GM21390 (cell line): ENCODE measurements around the gene ZDHHC1.
"Not testable (repeated sequence)": the region's sequence is repeated elsewhere in the genome, so short reads cannot be mapped to it uniquely, and the experiment has no call there.

Experiments used
- ATAC-seq: cut with Tn5 transposase; IDR thresholded peaks from one replicate; pipeline ENCODE4 v1.9.1; 2021; ENCODE audit not compliant: unreplicated experiment

Gene ZDHHC1

DNA sequence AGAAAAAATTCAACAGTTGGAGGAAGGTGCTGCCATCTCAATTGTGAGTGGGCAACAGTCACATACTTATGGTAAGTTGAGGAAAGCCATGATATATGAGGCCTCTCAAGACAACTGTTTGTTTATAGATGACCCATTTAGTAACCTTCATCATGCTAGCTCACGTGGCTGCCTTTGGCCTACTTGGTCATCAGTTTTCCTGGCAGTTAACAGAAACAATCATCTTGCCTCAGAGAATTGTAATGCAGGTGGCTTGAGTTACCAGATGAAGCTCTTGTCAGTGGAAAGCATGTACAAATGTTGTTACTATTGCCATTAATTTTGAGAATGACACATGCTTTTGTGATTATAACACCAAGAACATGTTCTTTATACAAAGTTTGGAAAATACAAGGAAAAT, 37.6 kb downstream of the ZDHHC1 start:
- ATAC-seq, result no peak

DNA sequence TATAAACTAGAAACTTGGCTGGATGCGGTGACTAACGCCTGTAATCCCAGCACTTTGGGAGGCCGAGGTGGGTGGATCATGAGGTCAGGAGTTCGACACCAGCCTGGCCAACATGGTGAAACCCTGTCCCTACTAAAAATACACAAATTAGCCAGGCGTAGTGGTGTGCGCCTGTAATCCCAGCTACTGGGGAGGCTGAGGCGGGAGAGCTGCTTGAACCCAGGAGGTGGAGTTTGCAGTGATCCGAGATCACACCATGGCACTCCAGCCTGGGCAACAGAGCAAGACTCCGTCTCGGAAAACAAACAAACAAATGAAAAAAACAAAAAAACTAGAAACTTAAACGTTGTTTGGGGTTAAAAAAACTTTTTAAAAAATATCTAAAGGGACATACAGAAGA, 40.3 kb downstream of the ZDHHC1 start:
- ATAC-seq, result not testable (repeated sequence)

DNA sequence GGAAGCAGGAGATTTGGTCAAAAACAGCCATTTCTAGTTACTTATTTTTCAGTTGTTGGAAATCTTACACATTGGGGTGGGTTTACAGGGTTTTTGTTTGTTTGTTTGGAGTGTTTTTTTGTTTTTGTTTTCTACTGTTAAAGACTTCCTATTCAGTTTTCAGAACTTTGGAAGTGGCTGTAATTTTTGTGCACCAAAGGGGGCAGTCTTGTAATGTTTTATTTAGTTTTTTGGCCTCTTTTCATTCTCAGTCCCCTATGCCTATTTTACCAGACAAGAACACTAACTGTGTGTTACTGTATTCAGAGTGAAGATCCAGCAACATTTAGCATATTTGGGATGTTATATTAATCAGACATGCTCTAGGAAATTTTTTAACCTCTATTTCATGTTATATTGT, 43.6 kb downstream of the ZDHHC1 start:
- no peak for ATAC-seq

DNA sequence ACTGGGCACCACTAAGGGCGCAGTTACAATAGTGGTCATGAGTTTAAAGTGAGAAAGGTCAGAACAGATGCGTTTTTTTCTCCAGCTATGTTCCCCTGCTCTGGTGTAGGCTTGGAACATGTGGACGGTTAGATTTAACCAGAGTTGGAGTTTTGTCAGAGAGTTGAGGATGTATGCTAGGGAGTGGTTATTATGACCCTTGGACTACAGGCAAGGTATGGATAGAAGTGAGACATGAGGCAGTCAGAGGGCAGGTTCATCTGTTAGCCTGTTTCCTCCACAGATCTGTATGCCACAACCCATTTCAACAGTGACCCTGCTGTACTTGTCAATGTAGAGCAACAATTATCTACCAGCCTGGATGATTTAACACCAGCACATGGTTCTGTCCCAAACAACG, 45.6 kb downstream of the ZDHHC1 start:
- no peak for ATAC-seq

DNA sequence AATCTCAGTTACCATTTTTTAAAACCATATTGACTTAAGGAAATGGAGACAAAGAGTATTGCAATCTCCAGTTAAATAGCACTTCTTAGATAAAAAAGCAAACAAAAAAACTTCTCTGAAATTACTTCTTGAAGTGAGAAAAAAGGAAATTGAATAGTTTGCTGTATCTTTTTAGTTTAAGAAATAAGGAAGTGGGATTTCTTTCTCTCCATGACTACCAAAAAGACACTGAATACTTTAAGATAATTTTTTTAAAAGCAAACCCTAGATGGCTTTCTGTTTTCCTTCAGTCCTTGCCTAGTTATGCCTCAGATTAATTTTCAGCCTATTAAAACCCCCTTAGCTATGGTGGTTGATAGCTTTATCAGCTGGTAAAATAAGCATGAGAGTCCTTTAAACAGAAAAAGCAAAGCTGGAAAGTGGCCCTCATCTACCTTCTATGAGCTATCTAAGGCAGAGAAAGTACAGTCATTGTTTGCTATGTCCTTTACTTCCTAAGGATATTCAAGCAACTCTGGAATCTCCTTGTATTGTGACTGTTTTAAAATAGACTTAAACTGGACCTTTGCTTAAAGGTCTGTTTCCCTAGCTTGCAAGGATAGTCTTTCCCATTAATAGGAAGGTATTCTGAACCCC, 51.6 kb downstream of the ZDHHC1 start:
- no peak for ATAC-seq

DNA sequence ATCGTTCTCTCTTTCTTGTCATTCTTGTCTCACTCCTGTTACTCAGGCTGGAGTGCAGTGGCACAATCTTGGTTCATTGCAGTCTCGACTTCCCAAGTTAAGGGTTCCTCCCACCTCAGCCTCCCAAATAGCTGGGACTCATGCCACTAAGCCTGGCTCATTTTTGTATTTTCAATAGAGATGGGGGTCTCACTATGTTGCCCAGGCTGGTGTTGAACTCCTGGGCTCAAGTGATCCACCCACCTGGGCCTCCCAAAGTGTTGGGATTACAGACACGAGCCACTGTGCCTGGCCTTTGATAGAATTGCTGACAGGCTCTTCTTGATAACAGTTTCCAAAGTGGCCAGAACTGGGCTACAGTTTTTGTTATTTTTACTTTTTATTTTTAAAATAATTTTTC, 55.2 kb downstream of the ZDHHC1 start:
- no peak for ATAC-seq

DNA sequence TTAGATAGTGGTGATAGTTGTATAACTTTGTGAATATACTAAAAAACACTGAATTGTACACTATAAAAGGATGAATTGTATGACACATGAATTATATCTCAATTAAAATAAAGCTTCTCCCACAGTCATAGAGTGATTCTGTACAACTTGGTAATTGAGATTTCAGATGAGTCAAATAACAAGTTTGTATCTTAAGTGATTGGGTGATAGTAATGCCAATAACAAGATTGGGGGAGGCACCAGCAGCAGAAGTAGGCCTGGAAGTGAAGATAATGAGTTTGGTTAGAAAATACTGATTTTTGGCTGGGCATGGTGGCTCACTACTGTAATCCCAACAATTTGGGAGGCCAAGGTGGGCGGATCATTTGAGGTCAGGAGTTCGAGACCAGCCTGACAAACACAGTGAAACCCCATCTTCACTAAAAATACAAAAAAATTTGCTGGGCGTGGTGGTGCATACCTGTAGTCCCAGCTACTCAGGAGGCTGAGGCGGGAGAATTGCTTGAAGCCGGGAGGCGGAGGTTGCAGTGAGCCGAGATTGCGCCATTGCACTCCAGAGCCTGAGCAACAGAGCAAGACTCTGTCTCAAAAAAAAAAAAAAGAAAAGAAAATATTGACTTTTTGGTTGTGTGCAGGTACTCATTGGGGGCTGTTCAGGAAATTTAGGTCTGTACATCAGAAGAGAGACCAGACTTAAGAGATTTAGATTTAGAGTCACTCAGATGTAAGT, 56.6 kb downstream of the ZDHHC1 start:
- not testable (repeated sequence) for ATAC-seq

DNA sequence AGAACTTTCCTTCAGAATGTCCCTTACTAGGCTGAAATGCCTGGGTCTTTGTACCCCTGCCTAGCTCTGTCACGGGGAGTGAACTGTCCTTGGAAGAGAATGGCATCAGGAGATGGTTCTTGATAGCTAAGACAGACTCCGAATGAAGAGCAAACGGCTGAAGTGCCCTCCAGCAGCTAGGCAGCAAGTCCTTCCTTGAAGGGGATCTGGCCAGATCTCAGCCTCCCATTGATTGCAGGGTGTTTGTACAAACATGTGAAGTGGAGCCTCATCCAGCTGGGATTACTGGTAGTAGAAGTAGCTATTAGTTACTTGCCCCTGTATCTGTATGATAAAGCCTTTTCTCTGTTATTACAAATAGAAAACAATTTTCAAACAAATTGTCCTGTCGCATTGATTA, 58.7 kb downstream of the ZDHHC1 start:
- ATAC-seq, result no peak

DNA sequence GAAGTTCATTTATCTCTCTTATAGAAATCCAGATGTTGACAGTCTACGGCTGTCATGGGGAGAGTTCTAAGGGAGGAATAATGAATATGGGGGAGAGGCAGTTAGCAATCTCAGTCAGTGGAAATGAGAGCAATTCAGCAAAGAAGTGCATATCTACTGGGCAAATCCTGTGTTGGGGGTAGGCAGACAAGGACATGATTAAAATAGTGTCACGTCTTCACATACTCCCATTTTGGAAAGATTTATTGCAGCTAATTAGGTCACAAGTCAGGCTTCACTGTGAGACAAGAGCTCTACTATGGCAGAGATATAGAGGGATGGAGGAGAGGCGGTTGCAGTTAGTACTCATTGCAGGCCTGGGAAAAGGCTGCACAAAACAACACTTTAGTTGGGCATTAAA, 59.9 kb downstream of the ZDHHC1 start:
- ATAC-seq, result no peak

DNA sequence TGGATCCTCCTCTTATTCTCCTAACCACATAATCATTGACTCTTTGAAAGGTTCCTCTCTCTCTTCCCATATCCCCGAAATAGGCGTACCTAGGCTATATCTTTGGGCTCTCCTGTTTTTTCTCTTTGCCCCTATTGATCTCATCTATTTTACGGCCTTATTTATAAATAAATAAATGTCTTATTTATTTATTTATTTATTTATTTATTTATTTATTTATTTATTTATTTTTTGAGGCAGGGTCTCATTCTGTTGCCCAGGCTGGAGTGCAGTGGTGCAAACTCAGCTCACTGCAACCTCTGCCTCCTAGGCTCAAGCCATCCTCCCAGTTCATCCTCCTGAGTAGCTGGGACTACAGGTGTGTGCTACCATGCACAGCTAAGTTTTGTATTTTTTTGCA, 63.8 kb downstream of the ZDHHC1 start:
- ATAC-seq, result not testable (repeated sequence)

DNA sequence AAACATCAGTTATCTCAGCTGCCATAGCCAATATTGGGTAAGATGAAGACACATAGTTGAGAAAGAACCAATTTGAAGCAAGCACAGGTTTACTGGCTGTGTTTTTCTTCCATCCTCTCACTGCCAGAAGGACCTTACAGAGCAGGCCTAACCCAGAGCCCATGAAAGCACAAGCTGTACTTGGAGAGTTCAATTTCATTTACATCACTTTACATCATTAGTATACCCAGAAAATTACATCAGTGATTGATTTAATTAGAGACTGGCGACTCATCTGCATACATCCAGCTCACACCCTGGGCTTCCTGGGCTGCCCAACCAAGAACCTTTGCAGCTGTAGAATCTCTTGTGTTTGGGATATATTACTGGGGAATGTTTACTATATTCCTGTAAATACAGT, 66.0 kb downstream of the ZDHHC1 start:
- ATAC-seq, result no peak

DNA sequence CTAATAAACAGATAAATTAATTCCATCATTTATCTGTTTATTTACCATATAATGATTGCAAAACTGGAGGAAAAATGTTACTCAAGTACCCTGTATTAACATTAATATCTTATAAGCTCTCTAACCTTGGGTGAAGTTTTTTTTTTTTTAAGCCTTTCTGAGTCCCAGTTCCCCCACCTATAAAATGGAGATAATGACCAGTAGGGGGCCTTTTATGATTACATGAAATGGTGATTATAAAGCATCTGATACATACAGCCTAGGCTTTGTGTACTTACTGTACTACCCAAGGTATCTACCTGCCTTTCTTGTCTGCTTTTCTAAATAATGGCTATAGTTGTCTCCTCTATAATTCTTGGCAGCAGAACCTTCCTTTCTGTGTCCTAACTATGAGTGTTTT, 67.1 kb downstream of the ZDHHC1 start:
- no peak for ATAC-seq

DNA sequence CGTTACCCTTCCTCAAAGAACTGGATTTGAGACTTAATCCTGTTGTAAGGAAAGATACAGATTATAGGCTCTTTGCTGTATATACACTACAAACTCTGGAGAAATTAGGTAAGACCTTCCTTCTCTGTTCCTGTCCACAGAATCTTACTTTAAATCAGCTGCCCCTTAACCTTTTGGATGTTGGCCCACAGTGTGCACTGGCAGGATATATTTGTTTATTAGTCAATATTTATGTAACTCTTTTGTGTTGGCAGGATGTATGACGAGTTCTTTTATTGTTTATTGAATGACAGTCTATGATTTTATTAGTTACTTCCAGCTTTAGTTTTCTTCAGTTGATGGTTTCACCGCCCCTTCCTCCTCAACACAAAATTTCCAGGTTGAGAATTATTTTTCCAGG, 69.9 kb downstream of the ZDHHC1 start:
- no peak for ATAC-seq

DNA sequence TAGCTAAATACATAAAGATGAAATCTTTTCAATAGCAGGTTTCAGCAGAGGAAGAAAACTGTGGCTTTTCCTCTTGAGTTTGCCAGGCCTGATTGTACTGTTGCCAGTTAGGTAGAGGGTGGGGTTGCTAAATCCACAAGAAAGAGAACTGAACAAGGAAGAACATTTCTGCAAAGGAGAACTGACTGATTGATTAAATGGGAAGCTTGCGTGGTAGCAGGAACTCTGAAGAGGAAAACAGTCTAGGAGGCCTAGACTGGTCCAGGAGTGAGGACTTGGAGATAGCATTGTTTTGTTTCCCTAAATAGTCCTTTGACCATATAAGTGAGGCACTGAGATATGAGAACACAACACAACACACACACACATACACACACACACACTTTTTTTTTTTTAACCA, 70.9 kb downstream of the ZDHHC1 start:
- no peak for ATAC-seq
